Rectal smooth muscle tissue (tissue), 1 donor: ENCODE results near the gene MPG.
A peak's percentile ranks its signal among the peaks of the same experiment; 100 is the strongest.
"Not testable (repeated sequence)": the region's sequence is repeated elsewhere in the genome, so short reads cannot be mapped to it uniquely, and the experiment has no call there.

Experiments used
- H3K27ac ChIP-seq: one replicate; pipeline ENCODE4 v1.7.0; 2013; ENCODE audit warnings: low read depth, low read length, inconsistent platforms
- H3K27me3 ChIP-seq: one replicate; pipeline ENCODE4 v1.7.0; 2013; ENCODE audit warnings: low read length; ENCODE audit not compliant: control insufficient read depth, insufficient read depth
- H3K36me3 ChIP-seq: one replicate; pipeline ENCODE4 v1.7.0; 2013; ENCODE audit warnings: low read length; ENCODE audit not compliant: control insufficient read depth, insufficient read depth
- H3K4me1 ChIP-seq: one replicate; pipeline ENCODE4 v1.7.0; 2013; ENCODE audit warnings: low read length; ENCODE audit not compliant: control insufficient read depth, insufficient read depth
- H3K4me3 ChIP-seq: one replicate; pipeline ENCODE4 v1.7.0; 2013; ENCODE audit warnings: low read length
- H3K9ac ChIP-seq: one replicate; pipeline ENCODE4 v1.7.0; 2013; ENCODE audit warnings: low read length

The MPG gene

DNA sequence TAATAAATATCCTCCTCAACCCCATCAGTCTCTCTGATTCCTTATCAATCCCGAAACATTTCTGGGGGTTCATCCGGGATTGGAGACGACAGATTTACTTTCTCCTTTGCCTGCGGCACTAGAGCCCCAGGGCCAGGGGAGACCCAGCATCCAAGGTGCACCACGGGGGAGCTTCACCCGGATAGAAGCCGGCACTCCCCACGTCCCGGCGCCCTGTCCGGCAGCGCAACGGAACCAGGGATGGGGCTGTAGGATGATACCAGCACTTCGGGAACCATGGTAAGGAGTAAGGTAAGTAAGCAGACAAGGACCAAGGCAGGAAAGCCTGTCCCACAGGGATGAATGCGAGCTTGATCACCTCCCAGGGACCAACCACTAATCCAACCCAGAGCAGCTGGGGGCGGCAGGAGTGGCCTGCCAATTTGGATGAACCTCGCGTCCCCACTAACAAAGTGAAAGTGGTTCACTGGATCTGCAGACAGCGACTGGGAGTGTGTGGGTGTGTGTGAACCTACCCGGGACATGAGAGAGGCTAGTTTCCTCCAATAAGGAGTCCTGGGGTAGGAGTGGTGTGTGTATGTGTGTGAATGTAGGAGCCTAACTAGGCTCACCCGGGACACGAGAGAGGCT is 36.5 kb upstream of the MPG start:
- no peak overlapping the region for H3K4me3 ChIP-seq
- peaks cover 3% of the 10 kb centered on the region for H3K36me3 ChIP-seq
- no peak overlapping the region for H3K9ac ChIP-seq
- no peaks in the 10 kb centered on the region for H3K4me1 ChIP-seq
- no peaks in the 10 kb centered on the region for H3K27me3 ChIP-seq
- H3K27ac ChIP-seq = no peak overlapping the region

DNA sequence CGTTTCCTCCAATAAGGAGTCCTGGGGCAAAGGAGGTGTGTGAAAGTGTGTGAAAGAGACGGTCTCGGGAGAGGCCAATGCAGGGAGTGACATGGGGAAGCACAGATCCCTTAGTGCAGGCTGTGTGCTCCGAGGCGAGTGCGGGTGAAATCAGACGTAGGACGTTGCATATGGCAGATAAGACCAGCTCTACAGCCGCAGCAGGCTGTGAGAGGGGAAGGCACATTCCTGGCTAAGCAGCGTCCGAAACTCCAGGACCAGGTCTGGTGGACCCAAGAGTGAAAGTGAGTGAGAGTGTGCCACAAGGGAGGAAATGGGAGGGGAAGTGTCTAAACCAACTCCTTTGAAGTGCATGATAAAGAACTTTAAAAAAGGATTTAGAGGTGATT is 36.0 kb upstream of the MPG start:
- H3K4me3 ChIP-seq = no peak overlapping the region
- H3K27ac ChIP-seq = no peak overlapping the region
- no peaks in the 10 kb centered on the region for H3K4me1 ChIP-seq
- no peaks in the 10 kb centered on the region for H3K27me3 ChIP-seq
- peaks cover 3% of the 10 kb centered on the region for H3K36me3 ChIP-seq
- no peak overlapping the region for H3K9ac ChIP-seq

DNA sequence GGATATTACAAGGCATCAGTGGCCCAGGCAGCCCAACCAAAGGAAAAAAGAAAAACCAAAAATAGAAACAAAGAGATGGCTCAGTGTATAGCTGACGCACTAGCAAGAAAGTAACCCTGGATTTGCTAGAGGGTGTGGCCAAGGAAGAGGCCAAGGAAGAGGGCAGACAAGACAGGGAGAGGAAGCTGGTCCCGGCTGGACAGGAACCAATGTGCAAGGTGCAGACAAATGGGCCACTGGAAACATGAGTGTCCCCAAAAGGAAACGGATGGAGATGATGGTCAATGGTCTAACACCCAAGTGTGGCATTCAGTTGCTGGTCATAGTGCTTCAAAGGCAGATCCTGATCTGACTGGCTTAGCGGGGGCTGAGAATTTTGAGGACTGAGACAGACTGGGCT is 35.3 kb upstream of the MPG start:
- Histone ChIP-seq H3K36me3 (peaks cover 5% of the 10 kb centered on the region), H3K27ac (no peak overlapping the region), H3K9ac (no peak overlapping the region), H3K4me3 (no peak overlapping the region), H3K4me1 (no peaks in the 10 kb centered on the region), H3K27me3 (no peaks in the 10 kb centered on the region)

- H3K27me3 ChIP-seq = no peaks in the 10 kb centered on the region
- H3K4me1 ChIP-seq = no peaks in the 10 kb centered on the region
- no peak overlapping the region for H3K27ac ChIP-seq
- no peak overlapping the region for H3K4me3 ChIP-seq
- H3K9ac ChIP-seq = no peak overlapping the region
- H3K36me3 ChIP-seq = peaks cover 5% of the 10 kb centered on the region
Observed at GRCh38 chr16:43294-43693, 34.7 kb upstream of the MPG start.

DNA sequence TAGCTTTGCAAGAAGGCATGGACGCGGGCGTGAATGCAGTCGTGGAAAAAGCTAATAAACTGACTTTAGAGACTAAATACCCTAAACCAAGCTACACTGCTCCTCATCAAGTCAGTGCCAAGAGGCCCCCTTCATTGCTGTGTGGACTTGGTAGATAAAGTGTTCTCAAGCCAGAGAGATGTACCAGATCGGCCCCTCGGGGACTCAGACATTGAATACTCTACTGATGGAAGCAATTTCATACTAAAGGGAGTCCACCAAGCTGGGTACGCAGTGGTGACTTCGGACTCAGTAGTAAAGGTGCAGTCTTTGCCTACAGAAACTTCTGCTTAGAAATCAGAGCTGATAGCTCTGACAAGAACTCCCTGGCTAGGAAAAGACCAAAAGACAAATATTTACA is 33.4 kb upstream of the MPG start:
- H3K27ac ChIP-seq = no peak overlapping the region
- no peaks in the 10 kb centered on the region for H3K27me3 ChIP-seq
- H3K4me3 ChIP-seq = no peak overlapping the region
- no peaks in the 10 kb centered on the region for H3K4me1 ChIP-seq
- no peak overlapping the region for H3K9ac ChIP-seq
- peaks cover 5% of the 10 kb centered on the region for H3K36me3 ChIP-seq

GRCh38 chr16:45454-45853 is 32.6 kb upstream of the MPG start:
- H3K27me3 ChIP-seq = no peaks in the 10 kb centered on the region
- peaks cover 5% of the 10 kb centered on the region for H3K36me3 ChIP-seq
- no peaks in the 10 kb centered on the region for H3K4me1 ChIP-seq
- no peak overlapping the region for H3K9ac ChIP-seq
- H3K27ac ChIP-seq = no peak overlapping the region
- H3K4me3 ChIP-seq = no peak overlapping the region

- H3K4me1 ChIP-seq, H3K4me3 ChIP-seq, H3K9ac ChIP-seq, H3K36me3 ChIP-seq, H3K27ac ChIP-seq, H3K27me3 ChIP-seq: not testable (repeated sequence)
Observed at GRCh38 chr16:46510-46909, 31.5 kb upstream of the MPG start.

DNA sequence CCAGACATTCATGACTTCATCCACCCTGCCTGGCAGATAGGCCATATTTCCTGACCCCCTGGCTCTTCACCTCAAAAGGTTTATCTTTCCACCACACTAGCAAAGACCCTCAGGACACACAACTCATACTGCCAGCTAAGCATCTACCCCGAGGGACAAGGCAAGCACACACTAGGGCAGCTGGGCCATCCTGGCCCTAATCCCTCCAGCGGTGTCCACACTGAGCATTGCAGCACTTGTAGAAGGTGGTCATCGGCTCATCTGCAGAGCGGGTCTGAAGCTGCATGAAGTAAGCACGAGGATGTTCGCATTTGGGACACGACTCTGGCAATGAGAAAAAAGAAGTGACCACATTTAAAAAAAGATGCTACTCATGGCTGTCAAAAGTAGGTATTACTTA is 30.8 kb upstream of the MPG start:
- Histone ChIP-seq H3K27me3 (no peaks in the 10 kb centered on the region), H3K36me3 (peaks cover 5% of the 10 kb centered on the region), H3K9ac (no peak overlapping the region)

GRCh38 chr16:50769-51591 is 27.0 kb upstream of the MPG start:
- Histone ChIP-seq H3K9ac (no peak overlapping the region), H3K27ac (no peak overlapping the region), H3K36me3 (peaks cover 8% of the 10 kb centered on the region), H3K4me1 (peaks cover 7% of the 10 kb centered on the region), H3K27me3 (no peaks in the 10 kb centered on the region), H3K4me3 (no peak overlapping the region)

More for the DNA sequence above, 30.8 kb upstream of the MPG start:
- Histone ChIP-seq H3K4me1 (no peaks in the 10 kb centered on the region), H3K27ac (no peak overlapping the region), H3K4me3 (no peak overlapping the region)

DNA sequence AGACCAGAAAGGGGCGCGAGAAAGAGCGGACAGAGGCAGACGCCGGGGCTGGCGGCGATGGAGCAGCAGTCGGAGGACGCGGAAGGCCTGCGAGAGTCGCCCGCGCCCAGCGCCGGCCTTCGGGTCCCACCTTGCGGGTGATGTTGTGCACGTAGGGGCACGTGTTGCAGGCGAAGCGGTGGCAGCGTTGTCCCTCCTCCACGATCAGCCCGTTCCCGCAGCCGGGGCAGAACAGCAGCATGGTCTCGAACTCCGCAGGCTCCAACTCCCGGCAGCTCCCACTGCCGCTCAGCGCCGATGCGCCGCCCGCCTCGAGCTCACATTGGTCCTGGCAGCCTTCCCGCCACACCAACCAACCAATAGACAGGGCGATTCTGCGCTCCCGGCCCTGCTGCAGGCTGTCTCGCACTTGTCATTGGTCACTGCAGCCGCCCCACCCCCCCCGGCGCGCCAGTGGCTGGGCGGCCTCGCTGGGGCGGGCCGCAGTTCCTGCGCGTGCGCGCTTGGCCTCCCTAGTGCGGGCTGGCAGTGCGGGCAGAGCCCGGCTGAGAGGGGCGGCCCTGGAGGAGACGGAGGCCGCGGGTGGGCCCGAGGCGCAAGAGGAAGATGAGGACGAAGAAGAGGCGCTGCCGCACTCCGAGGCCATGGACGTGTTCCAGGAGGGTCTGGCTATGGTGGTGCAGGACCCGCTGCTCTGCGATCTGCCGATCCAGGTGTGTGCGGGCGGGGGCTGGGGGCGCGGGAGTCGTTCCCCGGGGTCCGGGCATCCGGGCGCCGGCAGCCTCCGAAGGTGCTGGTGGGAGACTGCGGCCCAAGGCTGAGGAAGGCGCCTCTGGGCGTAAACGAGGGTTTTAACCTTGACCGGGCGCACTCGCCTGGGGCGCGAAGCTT is 24.4 kb upstream of the MPG start, which contains the start of the genes POLR3K and SNRNP25:
POLR3K (minus strand) TSS at position 263 of the 891 bp plus-strand sequence; CDS start at position 241, 22 bp downstream.
SNRNP25 (plus strand) TSS at position 483 of the 891 bp plus-strand sequence; CDS start at position 672, 189 bp downstream.
- peak within 1 kb of the TSS; percentile 93 for H3K4me3 ChIP-seq
- peaks cover 15% of the 10 kb centered on the region for H3K36me3 ChIP-seq
- no peaks in the 10 kb centered on the region for H3K27me3 ChIP-seq
- H3K4me1 ChIP-seq = peaks cover 7% of the 10 kb centered on the region
- H3K9ac ChIP-seq = peak within 1 kb of the TSS; percentile 70
- H3K27ac ChIP-seq = peak within 1 kb of the TSS; percentile 63

DNA sequence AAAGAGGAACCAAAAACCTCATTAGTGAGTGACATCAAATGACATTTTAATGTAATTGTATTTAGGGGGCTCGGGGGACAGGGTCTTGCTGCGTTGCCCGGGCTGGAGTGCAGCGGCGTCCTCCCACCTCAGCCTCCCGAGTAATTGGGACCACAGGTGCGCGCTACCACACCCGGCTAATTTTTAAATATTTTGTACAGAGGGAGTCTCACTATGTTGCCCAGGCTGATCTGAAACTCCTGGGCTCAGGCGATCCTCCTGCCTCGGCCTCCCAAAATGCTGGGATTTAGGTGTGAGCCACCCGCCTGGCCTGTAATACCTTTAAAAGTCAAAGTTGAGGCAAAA is 23.8 kb upstream of the MPG start:
- Histone ChIP-seq H3K4me1 (peaks cover 7% of the 10 kb centered on the region), H3K4me3 (peak overlapping the region; percentile 93), H3K9ac (peak overlapping the region; percentile 43), H3K27me3 (no peaks in the 10 kb centered on the region), H3K27ac (peak overlapping the region; percentile 52), H3K36me3 (peaks cover 20% of the 10 kb centered on the region)

DNA sequence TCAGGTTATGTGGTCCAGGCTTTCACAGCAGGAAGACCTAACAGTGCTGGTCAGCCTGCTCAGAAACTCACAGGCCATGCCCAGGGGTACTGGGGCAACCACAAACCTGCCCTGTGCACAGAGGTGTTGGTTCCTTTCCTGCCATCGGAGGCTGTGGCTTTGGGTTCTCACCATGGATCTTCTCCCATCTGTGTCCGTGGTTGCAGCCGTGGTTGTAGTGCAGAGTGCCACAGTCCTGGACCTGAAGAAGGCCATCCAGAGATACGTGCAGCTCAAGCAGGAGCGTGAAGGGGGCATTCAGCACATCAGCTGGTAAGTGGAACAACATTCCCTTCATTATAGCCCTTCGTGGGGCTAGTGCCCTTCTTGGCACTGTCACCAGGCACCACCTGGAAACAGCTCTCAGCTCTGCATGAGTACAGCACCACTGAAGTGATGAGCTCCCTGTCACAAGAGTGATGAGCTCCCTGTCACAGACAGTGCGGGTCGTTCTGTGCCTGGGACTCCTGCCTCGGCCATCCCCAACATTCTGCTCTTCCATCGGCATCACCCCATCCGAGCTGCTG is 22.4 kb upstream of the MPG start:
- H3K36me3 ChIP-seq = peaks cover 28% of the 10 kb centered on the region
- no peak overlapping the region for H3K9ac ChIP-seq
- H3K27me3 ChIP-seq = no peaks in the 10 kb centered on the region
- H3K4me3 ChIP-seq = no peak overlapping the region
- H3K27ac ChIP-seq = no peak overlapping the region
- H3K4me1 ChIP-seq = peaks cover 7% of the 10 kb centered on the region
